ENCODE data around the gene PTGES3L.
"Not testable (repeated sequence)": the region's sequence is repeated elsewhere in the genome, so short reads cannot be mapped to it uniquely, and the experiment has no call there.

PTGES3L gene

DNA sequence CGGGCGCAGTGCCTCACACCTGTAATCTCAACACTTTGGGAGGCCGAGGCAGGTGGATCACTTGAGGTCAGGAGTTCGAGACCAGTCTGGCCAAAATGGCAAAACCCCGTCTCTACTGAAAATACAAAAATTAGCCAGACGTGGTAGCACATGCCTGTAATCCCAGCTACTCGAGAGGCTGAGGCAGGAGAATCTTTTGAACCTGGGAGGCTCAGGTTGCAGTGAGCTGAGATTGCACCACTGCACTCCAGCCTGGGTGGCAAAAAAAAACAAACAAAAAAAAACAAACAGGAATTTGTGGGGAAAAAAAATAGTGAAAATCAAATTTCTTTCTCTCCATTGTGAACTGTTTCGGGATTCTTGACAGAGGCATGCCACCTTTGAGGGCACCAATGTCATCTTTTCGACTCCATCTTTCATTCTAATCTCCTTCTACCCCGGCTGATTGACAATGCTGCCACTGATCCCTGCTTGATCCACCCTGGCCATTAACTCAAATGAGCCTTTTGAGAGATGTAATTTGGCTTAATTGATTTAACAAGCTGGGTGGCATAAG lies 60.3 kb downstream of the PTGES3L start:
- not testable (repeated sequence) for DNase-seq (ENCODE audit: low read depth, low spot score)

DNA sequence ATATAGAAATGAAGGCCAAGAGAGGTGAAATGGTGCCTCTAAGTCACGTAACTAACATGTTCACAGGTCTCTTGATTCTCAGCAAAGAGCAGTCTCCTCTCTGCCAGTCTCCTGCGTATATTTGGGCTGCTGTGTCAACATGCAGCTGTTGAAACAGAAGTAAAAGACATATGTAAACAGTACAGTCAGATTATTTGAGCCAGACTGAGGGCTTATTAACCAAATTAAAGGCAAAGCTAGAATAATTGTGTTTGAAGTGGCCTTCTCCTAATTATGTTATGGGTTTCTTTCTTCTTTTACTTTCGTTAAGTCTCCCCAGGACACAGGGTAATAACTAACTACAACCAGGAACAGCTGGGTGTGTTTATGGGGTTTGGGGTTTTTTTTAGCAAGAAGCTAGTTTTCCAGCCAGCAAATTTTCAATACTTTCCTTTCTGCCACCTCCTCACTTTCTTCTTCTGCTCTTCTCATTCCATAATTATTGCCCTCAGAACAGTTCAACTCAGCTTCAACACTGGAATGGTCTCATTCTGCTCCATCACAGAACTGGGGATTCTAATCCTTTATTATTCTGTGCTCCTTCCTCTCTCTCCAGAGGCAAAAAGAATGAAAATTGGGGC lies 60.9 kb downstream of the PTGES3L start:
- DNase-seq (ENCODE audit: low read depth, low spot score), result no peak
